ENCODE data around the gene SERPINA6. TPM values are rescaled to one million over a fixed set of nuclear protein-coding genes. Genes with fewer than 3 reads are reported as not detected.

The SERPINA6 gene
- total RNA-seq, 4 donors from 2014 or later, result 1.5 TPM; not detected in 3

DNA sequence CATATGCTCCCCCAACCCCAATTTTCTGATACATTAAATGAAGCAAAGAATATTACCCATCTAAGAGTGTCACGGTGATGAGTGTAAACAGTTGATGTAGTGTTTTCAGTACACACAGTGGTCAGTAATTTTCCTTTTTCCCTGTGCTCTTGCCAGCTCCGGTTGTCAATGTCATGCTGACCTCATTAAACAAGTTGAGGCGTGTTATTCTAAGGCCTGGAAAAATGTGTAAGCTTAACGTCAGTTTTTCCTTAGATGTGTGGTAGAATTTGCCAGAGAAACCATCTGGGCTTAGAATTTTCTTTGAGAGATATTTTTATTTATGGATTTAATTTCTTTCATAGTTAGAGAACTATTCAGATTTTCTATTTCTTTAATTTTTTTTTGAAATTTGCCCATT, 11.7 kb upstream of the SERPINA6 start:
- DNase-seq (ENCODE audit: low spot score) (no peak), ATAC-seq (ENCODE audit: low FRiP score) (no peak)
- no peak for TF ChIP-seq CTCF (IDR thresholded peaks at IDR 0.05)

GRCh38 chr14:94332587-94332986, 9.5 kb upstream of the SERPINA6 start:
- ATAC-seq (ENCODE audit: low FRiP score), result no peak
- DNase-seq (ENCODE audit: low spot score), result no peak
- TF ChIP-seq CTCF (IDR thresholded peaks at IDR 0.05), result no peak

DNA sequence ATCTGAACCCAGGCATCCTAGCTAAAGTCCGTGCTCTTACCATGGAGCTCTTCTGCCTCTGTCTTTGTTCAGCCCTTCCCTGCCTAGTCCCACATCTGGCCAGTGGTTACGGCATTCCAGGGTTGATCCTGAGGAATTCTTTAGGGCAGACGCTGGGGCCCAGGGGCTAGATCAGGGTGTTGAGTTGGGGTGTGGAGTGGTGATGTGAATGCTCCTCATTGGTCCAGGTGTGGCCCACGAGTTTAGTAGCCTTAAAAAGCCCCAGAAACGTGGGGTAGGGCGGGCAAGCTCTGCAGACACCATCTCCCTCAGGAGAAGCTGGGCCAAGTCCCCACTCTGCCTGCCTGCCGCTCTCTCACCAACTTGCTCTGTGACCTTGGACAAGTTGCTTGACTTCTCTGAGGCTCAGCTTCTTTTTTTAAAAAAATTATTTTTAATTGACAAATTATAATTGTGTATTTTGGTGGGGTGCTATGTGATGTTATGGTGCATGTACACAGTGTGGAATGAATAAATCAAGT, 9.0 kb upstream of the SERPINA6 start:
- no peak for DNase-seq (ENCODE audit: low spot score)
- ATAC-seq (ENCODE audit: low FRiP score), result no peak
- TF ChIP-seq CTCF (IDR thresholded peaks at IDR 0.05), result no peak

- ATAC-seq (ENCODE audit: low FRiP score) (no peak), DNase-seq (ENCODE audit: low spot score) (no peak)
- TF ChIP-seq CTCF (IDR thresholded peaks at IDR 0.05), result no peak
Observed at GRCh38 chr14:94331462-94331861, 8.3 kb upstream of the SERPINA6 start.

- TF ChIP-seq CTCF (IDR thresholded peaks at IDR 0.05), result no peak
- ATAC-seq (ENCODE audit: low FRiP score) (no peak), DNase-seq (ENCODE audit: low spot score) (no peak)
Observed at GRCh38 chr14:94330857-94331256, 7.7 kb upstream of the SERPINA6 start.

DNA sequence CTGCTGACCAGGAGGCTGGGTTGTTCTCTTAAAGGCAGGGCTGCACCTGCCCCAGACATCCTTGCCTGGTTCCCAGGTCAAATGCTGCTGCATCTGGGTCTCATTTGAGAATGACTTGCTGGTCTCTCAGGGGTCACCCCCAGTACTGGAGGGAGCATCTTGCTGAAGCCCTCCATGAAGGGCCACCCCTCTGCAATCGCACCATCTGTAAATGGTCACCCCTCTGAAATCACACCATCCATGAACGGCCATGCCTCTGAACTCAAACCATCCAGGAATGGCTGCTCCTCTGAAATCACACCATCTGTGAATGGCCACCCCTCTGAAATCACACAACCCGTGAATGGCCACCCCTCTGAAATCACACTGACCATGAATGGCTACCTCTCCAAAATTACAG, 7.3 kb upstream of the SERPINA6 start:
- ATAC-seq (ENCODE audit: low FRiP score) (no peak), DNase-seq (ENCODE audit: low spot score) (no peak)
- TF ChIP-seq CTCF (IDR thresholded peaks at IDR 0.05), result no peak

GRCh38 chr14:94329857-94330256, 6.7 kb upstream of the SERPINA6 start:
- DNase-seq (ENCODE audit: low spot score) (no peak), ATAC-seq (ENCODE audit: low FRiP score) (no peak)
- TF ChIP-seq CTCF (IDR thresholded peaks at IDR 0.05), result no peak
